AG10803 (cell line): ENCODE data around the gene RTCB.
"Not testable (repeated sequence)": the region's sequence is repeated elsewhere in the genome, so short reads cannot be mapped to it uniquely, and the experiment has no call there.

Experiments used
- DNase-seq: peaks from one replicate; pipeline ENCODE4 v3.0.0; 2010; ENCODE audit warnings: low read depth
- H3K4me3 ChIP-seq: 2 replicates; pipeline ENCODE4 v1.5.1; 2011; ENCODE audit warnings: mild to moderate bottlenecking, low read length, control low read depth
- TF ChIP-seq, protein P1 (sequence below): conservative IDR thresholded peaks from 2 replicates; pipeline ENCODE4 v1.5.1; 2011; ENCODE audit warnings: mild to moderate bottlenecking, low read length, control low read depth, inconsistent platforms

RTCB gene

DNA sequence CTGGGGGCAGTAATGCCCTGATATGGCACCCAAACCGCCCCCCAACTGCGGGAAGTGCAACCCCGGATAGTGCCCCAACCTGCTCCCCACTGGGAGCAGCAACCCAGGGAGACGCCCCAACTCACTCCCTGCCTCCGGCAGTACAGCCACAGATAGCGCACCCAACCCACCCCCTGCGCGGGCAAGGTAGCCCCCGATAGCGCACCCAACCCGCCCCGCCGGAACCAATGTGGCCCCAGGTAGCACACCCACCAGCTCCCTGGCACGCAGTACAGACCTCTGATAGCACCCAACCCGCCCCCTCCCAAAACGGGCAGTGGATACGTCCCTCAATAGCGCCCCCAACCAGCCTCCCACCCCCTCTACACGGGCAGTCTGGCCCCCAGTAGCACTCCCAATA, 58.2 kb downstream of the RTCB start:
- TF ChIP-seq, protein P1, sequence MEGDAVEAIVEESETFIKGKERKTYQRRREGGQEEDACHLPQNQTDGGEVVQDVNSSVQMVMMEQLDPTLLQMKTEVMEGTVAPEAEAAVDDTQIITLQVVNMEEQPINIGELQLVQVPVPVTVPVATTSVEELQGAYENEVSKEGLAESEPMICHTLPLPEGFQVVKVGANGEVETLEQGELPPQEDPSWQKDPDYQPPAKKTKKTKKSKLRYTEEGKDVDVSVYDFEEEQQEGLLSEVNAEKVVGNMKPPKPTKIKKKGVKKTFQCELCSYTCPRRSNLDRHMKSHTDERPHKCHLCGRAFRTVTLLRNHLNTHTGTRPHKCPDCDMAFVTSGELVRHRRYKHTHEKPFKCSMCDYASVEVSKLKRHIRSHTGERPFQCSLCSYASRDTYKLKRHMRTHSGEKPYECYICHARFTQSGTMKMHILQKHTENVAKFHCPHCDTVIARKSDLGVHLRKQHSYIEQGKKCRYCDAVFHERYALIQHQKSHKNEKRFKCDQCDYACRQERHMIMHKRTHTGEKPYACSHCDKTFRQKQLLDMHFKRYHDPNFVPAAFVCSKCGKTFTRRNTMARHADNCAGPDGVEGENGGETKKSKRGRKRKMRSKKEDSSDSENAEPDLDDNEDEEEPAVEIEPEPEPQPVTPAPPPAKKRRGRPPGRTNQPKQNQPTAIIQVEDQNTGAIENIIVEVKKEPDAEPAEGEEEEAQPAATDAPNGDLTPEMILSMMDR = no peak
- no peak overlapping the region for H3K4me3 ChIP-seq
- no peak for DNase-seq

DNA sequence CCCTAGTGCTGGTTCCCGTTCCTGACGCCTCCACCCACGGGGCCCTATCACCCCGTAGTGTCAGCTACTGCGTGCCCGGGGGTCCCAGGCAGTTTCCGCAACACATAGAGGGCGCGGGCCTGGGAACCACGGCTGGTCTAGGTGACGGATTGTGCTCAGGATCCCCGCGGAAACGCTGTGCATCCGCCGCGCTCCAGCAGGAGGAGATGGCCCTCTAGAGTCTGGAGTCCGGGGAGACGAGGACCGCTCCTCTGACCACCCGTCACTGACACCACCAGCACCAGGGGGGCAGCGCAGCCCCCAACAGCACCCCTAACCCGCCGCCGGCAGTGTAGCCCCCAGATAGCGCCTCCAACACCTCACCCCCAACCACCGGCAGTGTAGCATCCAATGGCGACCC, 58.8 kb downstream of the RTCB start:
- TF ChIP-seq, protein P1 = no peak
- DNase-seq = no peak
- no peak overlapping the region for H3K4me3 ChIP-seq

DNA sequence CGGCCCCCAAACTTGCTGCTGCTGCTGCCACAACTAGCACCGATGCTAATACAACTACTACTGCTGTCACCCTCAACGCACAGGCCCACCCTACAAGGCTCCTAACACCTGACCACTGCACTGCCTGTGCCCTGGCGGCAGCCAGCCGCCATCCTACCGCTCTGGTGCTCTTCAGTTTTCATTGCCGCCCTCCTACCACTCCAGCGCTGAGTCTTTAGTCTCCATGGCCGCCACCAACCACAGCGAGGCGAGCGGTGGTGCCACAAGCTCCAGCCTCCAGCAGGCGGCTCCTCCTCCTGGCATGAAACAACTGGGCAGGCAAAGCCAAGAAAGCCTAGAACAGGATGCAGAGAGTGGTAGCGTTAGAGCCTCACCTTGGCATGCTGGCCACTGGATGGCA, 59.4 kb downstream of the RTCB start:
- TF ChIP-seq, protein P1 = no peak
- no peak for DNase-seq
- H3K4me3 ChIP-seq = no peak overlapping the region

DNA sequence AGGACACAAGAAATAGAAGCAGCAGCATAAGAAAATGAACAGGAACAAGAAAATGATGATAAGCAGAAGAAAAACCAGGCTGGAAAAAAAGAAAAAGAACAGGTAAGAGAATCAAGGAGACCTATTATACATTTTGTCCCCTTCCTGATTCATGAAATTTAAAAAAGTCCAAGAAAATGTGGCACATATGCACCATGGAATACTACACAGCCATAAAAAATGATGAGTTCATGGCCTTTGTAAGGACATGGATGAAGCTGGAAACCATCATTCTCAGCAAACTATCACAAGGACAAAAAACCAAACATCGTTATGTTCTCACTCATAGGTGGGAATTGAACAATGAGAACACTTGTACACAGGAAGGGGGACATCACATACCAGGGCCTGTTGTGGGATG, 60.2 kb downstream of the RTCB start:
- DNase-seq, H3K4me3 ChIP-seq: not testable (repeated sequence)

DNA sequence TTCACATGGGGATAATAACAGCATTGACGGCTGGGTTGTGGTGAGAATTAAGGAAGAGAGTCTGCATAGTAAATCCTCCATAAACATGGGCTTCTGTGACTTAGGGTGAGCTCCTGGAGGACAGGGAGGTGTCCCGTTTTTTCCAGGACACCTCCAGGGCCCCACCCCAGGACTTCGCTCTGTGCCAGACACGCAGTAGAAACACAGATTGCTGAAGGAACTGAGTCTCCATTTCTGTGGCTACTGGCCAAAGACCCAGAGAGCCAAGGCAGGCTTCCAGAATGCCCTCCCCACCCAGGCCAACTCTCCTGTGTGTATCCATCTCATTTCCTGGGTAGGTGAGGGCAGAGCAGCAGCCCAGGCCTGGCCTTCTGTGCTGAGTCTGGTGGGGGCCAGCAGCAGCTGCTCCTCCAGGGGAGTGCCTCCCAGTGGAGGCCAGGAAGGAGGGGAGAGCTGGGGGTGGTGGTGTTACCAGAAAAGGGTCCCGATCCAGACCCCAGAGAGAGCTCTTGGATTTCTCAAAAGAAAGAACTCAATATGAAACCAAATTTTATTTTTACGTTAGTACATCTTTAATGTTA, 63.9 kb downstream of the RTCB start:
- TF ChIP-seq, protein P1 = no peak
- H3K4me3 ChIP-seq = no peak overlapping the region
- DNase-seq = no peak

DNA sequence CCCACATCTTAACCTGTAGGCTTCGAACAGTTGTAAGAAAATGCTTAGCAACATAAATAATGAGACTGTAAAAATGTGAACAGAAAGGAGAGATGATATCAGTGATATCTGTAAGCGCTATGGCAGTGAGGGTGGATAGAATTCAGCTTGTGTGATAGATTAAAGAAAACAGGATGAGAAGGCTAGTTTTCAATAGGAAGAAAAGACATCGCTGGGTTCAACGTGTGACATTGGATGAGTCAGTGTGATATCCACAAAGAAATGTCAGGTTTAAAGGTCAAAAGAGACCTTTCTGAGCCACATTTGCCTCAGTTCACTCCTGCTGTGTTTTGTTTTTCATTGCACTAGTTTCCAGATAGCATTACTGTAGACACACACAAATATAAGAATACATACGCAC, 68.1 kb downstream of the RTCB start:
- no peak overlapping the region for H3K4me3 ChIP-seq
- DNase-seq = no peak
- TF ChIP-seq, protein P1 = no peak

DNA sequence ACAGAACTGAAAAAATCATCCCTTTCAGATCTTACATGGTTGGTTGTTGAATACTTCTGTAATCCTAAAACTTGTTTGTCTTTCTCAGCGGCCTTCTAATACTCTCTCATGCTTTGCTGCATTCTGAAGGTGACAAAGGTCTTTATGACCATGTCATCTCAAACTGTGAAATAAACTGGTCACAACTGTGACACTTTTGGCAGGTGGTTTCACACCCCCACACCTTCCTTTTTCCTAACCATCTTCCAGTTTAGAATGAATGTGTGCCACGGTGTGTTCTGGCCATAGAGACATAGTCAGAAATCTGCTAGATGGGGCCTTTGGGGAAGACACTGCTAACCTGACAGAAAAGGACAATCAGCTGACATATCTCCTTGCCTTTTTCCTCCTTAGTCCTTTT, 69.1 kb downstream of the RTCB start:
- TF ChIP-seq, protein P1 = no peak
- no peak for DNase-seq
- H3K4me3 ChIP-seq = no peak overlapping the region

DNA sequence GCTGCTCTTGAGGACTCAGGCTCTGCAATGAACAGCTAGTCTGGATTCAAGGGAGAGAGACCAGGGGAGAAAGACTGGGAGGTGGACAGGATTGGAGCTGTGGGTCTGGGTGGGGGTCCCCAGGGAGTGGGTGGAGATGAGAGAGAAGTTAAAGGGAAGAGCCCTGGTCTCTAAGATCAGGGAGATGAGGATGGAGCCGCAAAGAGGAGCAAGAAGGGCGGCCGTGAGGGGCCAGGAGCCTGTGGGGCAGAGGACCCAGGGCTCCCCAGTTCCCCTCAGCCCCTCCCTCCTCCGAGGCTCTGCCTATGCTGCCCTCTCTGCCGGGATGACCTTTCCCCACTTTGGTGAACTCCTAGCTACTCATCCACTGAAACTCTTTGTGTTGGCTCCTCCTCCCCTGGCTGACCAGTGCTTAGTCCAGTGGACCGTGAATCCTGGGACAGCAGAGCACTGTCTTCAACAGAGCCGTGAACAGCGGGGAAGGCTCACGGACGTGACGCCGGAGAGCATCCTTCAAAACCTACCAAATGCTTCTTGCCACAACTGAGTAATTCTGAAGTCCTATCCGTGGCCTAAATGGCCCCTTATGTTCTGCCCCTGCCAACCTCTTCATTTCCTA, 70.8 kb downstream of the RTCB start:
- DNase-seq = no peak
- TF ChIP-seq, protein P1 = no peak
- no peak overlapping the region for H3K4me3 ChIP-seq
